LNCaP clone FGC (cell line): ENCODE measurements around the gene GABRR2.

Experiments
- DNase-seq: peaks from one replicate; pipeline ENCODE4 v3.0.0-alpha.2; 2011; ENCODE audit warnings: low read depth
- H3K4me3 ChIP-seq: 2 replicates; pipeline ENCODE4 v1.5.1; 2011; ENCODE audit warnings: mild to moderate bottlenecking, low read depth, low read length, control low read depth
- TF ChIP-seq, protein P1 (sequence below): IDR thresholded peaks from 2 replicates; pipeline ENCODE4 v1.5.1; 2012; ENCODE audit warnings: mild to moderate bottlenecking; ENCODE audit not compliant: control insufficient read depth, insufficient read depth; ENCODE audit errors: extremely low read depth

Gene GABRR2

DNA sequence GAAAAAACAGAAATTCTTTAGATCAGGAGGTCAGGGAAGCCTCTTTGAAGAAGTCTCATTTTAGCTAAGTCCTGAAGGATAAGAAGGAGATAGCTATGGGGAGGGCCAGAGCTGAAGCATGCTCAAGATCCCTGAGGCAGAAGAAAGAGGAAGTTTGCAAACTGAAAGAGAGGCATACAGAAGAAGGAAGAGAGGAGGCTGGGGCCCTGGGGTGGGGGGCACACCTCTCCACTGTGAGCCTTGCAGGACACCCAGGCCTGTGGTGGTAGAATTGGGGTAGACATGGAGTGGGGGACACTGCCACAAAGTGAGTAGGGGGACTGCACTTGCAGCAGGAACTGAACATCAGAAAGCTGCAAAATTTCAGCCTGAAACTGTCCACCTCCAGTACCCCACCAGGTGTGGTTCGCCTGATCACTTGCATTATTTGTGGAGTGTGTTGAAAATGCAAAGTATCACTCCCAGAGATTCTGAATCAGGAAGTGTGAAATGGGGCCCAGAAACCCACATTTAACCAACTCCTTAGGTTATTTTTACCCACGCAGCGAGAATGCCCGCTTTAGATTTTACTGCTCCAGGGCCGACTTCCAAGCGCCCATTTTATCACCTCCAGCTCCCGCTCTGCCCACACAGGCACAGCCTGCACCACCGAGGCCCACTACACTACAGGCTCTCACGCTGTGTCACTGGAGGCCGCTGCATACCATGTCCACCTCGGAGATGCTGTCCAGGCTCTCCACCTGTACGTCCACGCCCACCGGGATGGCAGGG lies 44.0 kb downstream of the GABRR2 start:
- H3K4me3 ChIP-seq: no peak overlapping the region

DNA sequence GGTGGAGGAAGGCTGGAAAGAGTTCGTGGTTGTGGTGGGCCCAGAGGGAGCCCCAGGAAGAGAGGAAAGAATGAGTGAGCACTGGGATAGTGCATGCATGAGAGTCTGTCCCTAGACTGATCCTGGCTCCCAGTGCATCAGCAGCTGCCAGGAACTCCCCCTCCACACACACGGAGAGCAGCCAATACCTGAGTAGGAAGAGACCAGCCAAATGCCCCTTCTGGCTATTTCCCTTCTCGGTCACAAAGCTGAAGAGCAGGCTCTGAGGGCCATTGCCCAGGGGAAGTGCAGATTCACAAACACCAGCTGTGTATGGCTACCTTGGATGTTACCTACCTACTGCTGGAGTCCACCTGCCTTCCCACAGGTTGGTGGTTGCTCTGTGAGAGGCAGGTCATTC lies 45.1 kb downstream of the GABRR2 start:
- no peak overlapping the region for H3K4me3 ChIP-seq
- TF ChIP-seq, protein P1, sequence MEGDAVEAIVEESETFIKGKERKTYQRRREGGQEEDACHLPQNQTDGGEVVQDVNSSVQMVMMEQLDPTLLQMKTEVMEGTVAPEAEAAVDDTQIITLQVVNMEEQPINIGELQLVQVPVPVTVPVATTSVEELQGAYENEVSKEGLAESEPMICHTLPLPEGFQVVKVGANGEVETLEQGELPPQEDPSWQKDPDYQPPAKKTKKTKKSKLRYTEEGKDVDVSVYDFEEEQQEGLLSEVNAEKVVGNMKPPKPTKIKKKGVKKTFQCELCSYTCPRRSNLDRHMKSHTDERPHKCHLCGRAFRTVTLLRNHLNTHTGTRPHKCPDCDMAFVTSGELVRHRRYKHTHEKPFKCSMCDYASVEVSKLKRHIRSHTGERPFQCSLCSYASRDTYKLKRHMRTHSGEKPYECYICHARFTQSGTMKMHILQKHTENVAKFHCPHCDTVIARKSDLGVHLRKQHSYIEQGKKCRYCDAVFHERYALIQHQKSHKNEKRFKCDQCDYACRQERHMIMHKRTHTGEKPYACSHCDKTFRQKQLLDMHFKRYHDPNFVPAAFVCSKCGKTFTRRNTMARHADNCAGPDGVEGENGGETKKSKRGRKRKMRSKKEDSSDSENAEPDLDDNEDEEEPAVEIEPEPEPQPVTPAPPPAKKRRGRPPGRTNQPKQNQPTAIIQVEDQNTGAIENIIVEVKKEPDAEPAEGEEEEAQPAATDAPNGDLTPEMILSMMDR: no peak
- no peak for DNase-seq

More for the DNA sequence above, 44.0 kb downstream of the GABRR2 start:
- TF ChIP-seq, protein P1: no peak
- no peak for DNase-seq

DNA sequence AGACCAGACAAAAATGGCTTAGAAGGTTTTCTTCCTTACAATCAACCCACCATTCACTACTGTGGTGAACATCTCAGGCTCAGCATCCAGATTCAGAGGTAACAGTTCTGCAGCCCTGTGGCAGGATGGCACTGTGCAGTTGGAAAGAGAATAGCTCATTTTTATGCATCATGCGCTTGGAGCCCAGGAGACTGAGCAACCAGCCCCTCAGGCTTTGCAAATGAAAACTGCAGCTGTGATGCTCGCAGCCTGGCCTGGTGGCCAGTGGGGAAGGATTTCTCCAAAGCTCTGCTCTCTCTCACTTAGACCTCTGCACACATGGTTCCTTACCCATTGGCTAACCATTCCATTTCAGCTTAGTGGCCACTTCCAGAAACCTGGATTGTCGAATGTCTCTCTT lies 45.8 kb downstream of the GABRR2 start:
- TF ChIP-seq, protein P1: no peak
- DNase-seq: no peak
- no peak overlapping the region for H3K4me3 ChIP-seq

DNA sequence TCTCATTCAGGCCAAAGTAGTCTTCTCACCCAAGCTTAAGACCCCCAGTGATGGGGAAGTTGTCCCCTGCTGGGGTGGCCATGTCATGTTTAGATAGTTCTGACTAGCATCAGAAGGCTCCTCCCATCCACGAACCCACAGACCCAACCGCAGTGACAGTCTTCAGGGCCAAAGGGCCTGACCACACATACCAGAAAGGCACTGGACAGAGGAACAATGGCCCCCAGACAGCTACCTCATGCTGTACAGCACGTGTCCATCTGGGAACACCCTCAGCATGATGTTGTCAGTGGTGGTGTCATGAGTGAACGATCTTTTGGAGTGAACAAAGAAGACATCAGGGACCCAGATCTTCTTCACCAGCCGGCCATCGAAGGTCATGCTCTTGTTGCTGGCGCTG lies 46.3 kb downstream of the GABRR2 start:
- DNase-seq: no peak
- no peak overlapping the region for H3K4me3 ChIP-seq
- TF ChIP-seq, protein P1: no peak

DNA sequence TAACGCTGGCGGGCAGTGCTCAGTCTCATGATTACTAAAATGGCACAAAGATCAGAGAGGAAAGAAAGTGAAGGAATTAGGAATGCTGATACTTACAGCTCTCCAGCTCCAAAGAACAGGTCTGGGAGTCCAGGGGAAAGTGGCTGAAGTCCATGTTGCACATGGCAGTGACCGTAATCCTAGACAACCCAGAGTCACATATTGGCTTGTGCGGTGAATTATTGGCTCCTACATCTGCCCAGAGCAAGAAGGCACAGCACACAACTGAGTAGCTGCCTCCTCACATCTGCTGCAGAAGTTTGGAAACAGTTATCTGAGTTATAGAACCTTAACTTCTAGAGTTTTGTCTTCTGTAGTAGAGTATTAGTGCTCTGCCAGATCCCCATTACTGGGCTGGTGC lies 47.2 kb downstream of the GABRR2 start:
- no peak overlapping the region for H3K4me3 ChIP-seq
- TF ChIP-seq, protein P1: no peak

DNA sequence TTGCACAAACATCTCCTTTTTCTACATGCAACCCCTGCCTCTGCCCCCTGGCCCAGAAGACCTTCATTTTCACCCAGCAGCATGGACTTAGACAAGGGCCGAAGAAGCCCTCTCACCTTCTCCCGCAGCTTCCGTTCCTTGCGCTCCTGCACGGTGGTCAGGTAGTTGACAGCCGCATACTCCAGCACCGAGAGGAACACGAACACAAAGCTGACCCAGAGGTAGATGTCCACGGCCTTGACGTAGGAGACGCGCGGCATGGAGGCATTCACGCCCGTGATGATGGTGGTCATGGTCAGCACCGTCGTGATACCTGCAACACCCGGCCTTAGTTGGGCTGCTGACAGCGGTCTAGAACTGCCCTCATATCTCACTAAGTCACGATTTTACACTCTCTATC lies 50.8 kb downstream of the GABRR2 start:
- TF ChIP-seq, protein P1: no peak
- no peak overlapping the region for H3K4me3 ChIP-seq
- DNase-seq: no peak

More for the DNA sequence above, 47.2 kb downstream of the GABRR2 start:
- DNase-seq: no peak

DNA sequence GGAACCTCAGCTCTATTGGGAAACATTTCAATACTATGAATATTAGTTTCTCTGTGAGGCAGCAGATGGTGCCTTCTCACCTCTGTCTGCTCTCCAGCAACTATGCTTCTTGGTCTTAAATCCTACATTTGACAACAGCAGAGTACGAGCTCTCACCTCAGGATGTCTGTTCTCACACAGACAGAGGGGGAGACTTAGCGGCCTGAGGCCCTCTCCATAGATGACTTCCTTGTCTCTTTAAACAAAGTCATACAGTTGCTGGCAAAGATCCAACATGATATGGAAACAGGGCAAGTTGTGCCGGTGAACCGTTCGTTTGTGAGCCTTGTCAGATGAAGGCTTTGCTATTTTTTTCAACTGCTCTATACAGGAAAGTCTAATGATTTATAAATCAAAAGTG lies 54.3 kb downstream of the GABRR2 start:
- TF ChIP-seq, protein P1: no peak
- no peak for DNase-seq
- no peak overlapping the region for H3K4me3 ChIP-seq
